Mesodermal cell (in vitro differentiated cells): Measurements from ENCODE around the gene LMO7.

ENCODE experiments used
- H3K27ac ChIP-seq: 2 replicates; pipeline ENCODE4 v1.7.0; 2013; ENCODE audit warnings: mild to moderate bottlenecking, low read depth, low read length, moderate library complexity; ENCODE audit not compliant: severe bottlenecking
- H3K36me3 ChIP-seq: 2 replicates; pipeline ENCODE4 v1.7.1; 2013; ENCODE audit warnings: mild to moderate bottlenecking, low read length, moderate library complexity; ENCODE audit not compliant: control insufficient read depth, insufficient read depth
- H3K4me1 ChIP-seq: one replicate; pipeline ENCODE4 v1.7.1; 2013; ENCODE audit warnings: mild to moderate bottlenecking, low read length; ENCODE audit not compliant: insufficient read depth, control insufficient read depth, poor library complexity, severe bottlenecking
- H3K4me3 ChIP-seq: 2 replicates; pipeline ENCODE4 v1.7.0; 2013; ENCODE audit warnings: low read length, control low read depth, mild to moderate bottlenecking; ENCODE audit not compliant: insufficient read depth, poor library complexity, severe bottlenecking; ENCODE audit errors: extremely low read depth
- H3K9me3 ChIP-seq: 2 replicates; pipeline ENCODE4 v1.7.1; 2013; ENCODE audit warnings: mild to moderate bottlenecking, low read length, moderate library complexity; ENCODE audit not compliant: control insufficient read depth
- WGBS, 2 experiments: methylation state at CpG; one replicate each; pipeline ENCODE4 v1.1.5; 2013; ENCODE audit warnings: missing lambda C conversion rate in 2 of 2; ENCODE audit not compliant: insufficient coverage in 2 of 2; 5-methylcytosine and 5-hydroxymethylcytosine counted together

The LMO7 gene

GRCh38 chr13:75759531-75759930 lies 123.4 kb downstream of the LMO7 start:
- no peaks in the 10 kb centered on the region for H3K4me1 ChIP-seq
- H3K9me3 ChIP-seq: no peaks in the 10 kb centered on the region
- WGBS, 2 experiments: 97 to 100% methylated on average over 1 to 6 of the region's 7 CpGs
- H3K27ac ChIP-seq: no peak overlapping the region
- no peaks in the 10 kb centered on the region for H3K36me3 ChIP-seq
- no peak overlapping the region for H3K4me3 ChIP-seq

- Histone ChIP-seq H3K9me3 (no peaks in the 10 kb centered on the region), H3K27ac (no peak overlapping the region), H3K4me1 (no peaks in the 10 kb centered on the region), H3K36me3 (no peaks in the 10 kb centered on the region), H3K4me3 (no peak overlapping the region)
- WGBS, 2 experiments: 86 to 89% methylated on average over 6 to 8 of the region's 9 CpGs
Observed at GRCh38 chr13:75760131-75761021, 124.2 kb downstream of the LMO7 start.

GRCh38 chr13:75761369-75761768 lies 125.2 kb downstream of the LMO7 start:
- H3K9me3 ChIP-seq: no peaks in the 10 kb centered on the region
- no peaks in the 10 kb centered on the region for H3K4me1 ChIP-seq
- no peaks in the 10 kb centered on the region for H3K36me3 ChIP-seq
- no peak overlapping the region for H3K27ac ChIP-seq
- WGBS, 2 experiments: 83 to 85% methylated on average over 2 to 3 of the region's 3 CpGs
- no peak overlapping the region for H3K4me3 ChIP-seq

GRCh38 chr13:75762076-75762937 lies 126.2 kb downstream of the LMO7 start:
- no peak overlapping the region for H3K27ac ChIP-seq
- H3K4me3 ChIP-seq: no peak overlapping the region
- no peaks in the 10 kb centered on the region for H3K4me1 ChIP-seq
- no peaks in the 10 kb centered on the region for H3K36me3 ChIP-seq
- no peaks in the 10 kb centered on the region for H3K9me3 ChIP-seq
- 80 to 86% methylated on average over 4 of the region's 7 CpGs for WGBS, 2 experiments

GRCh38 chr13:75762955-75763354 lies 126.8 kb downstream of the LMO7 start:
- no peaks in the 10 kb centered on the region for H3K36me3 ChIP-seq
- H3K4me3 ChIP-seq: no peak overlapping the region
- no peak overlapping the region for H3K27ac ChIP-seq
- no peaks in the 10 kb centered on the region for H3K9me3 ChIP-seq
- H3K4me1 ChIP-seq: no peaks in the 10 kb centered on the region
- WGBS, 2 experiments: 90% methylated on average over 1 of the region's 2 CpGs; no CpG with 5 or more reads in 1 of the 2 experiments

GRCh38 chr13:75763512-75763911 lies 127.4 kb downstream of the LMO7 start:
- Histone ChIP-seq H3K4me1 (no peaks in the 10 kb centered on the region), H3K36me3 (no peaks in the 10 kb centered on the region), H3K27ac (no peak overlapping the region), H3K9me3 (no peaks in the 10 kb centered on the region), H3K4me3 (no peak overlapping the region)
- 89 to 91% methylated on average over 3 of the region's 3 CpGs for WGBS, 2 experiments

- Histone ChIP-seq H3K9me3 (no peaks in the 10 kb centered on the region), H3K4me1 (no peaks in the 10 kb centered on the region), H3K36me3 (no peaks in the 10 kb centered on the region), H3K4me3 (no peak overlapping the region), H3K27ac (no peak overlapping the region)
- WGBS, 2 experiments: 95 to 100% methylated on average over 1 to 2 of the region's 2 CpGs
Observed at GRCh38 chr13:75764251-75764925, 128.3 kb downstream of the LMO7 start.

GRCh38 chr13:75764926-75765310 lies 128.8 kb downstream of the LMO7 start:
- Histone ChIP-seq H3K9me3 (no peaks in the 10 kb centered on the region), H3K4me3 (no peak overlapping the region), H3K27ac (no peak overlapping the region), H3K36me3 (no peaks in the 10 kb centered on the region), H3K4me1 (no peaks in the 10 kb centered on the region)
- WGBS, 2 experiments: 83% methylated on average over 1 of the region's 3 CpGs; no CpG with 5 or more reads in 1 of the 2 experiments

GRCh38 chr13:75766636-75767035 lies 130.5 kb downstream of the LMO7 start:
- WGBS, 2 experiments: 100% methylated on average over 1 of the region's 2 CpGs
- Histone ChIP-seq H3K4me3 (no peak overlapping the region), H3K9me3 (no peaks in the 10 kb centered on the region), H3K36me3 (no peaks in the 10 kb centered on the region), H3K27ac (no peak overlapping the region), H3K4me1 (peaks cover 6% of the 10 kb centered on the region)

- no peak overlapping the region for H3K4me3 ChIP-seq
- peaks cover 6% of the 10 kb centered on the region for H3K4me1 ChIP-seq
- no peak overlapping the region for H3K27ac ChIP-seq
- H3K9me3 ChIP-seq: no peaks in the 10 kb centered on the region
- H3K36me3 ChIP-seq: no peaks in the 10 kb centered on the region
- no CpG with 5 or more reads among the region's 1 CpG for WGBS, 2 experiments
Observed at GRCh38 chr13:75769141-75769905, 133.2 kb downstream of the LMO7 start.
